GM20000 (cell line): ENCODE data around the gene DDT.

Source experiments
- DNase-seq: peaks from one replicate; pipeline ENCODE4 v3.0.0; 2012; ENCODE audit warnings: low spot score
- CTCF ChIP-seq: IDR thresholded peaks from 2 replicates; pipeline ENCODE4 v1.5.1; 2012; ENCODE audit warnings: mild to moderate bottlenecking, control low read depth; ENCODE audit errors: extremely low read depth, missing control alignments

Gene DDT

GRCh38 chr22:24008381-24009226 lies 34.4 kb upstream of the DDT start:
- peak; percentile 3 for DNase-seq
- TF ChIP-seq CTCF: no peak

GRCh38 chr22:24008022-24008283 lies 33.7 kb upstream of the DDT start:
- DNase-seq: peak; percentile 6
- TF ChIP-seq CTCF: no peak

GRCh38 chr22:24007253-24008021 lies 33.2 kb upstream of the DDT start:
- peak; percentile 6 for DNase-seq
- TF ChIP-seq CTCF: no peak

- peak; percentile 5 for DNase-seq
Observed at GRCh38 chr22:24006914-24007214, 32.6 kb upstream of the DDT start.

GRCh38 chr22:24006207-24006913 lies 32.1 kb upstream of the DDT start:
- DNase-seq: peak; percentile 6
- no peak for TF ChIP-seq CTCF

More at GRCh38 chr22:24006914-24007214, 32.6 kb upstream of the DDT start:
- no peak for TF ChIP-seq CTCF

GRCh38 chr22:24005201-24005600 lies 31.0 kb upstream of the DDT start, which contains the start of gene GSTT4:
Gene GSTT4, minus strand, starts transcription at chr22:24005453. Its CDS starts 97 bp downstream, at chr22:24005356.
- TF ChIP-seq CTCF: no peak
- DNase-seq: peak; percentile 11

- DNase-seq: peak; percentile 4
- TF ChIP-seq CTCF: no peak
Observed at GRCh38 chr22:24003887-24004286, 29.6 kb upstream of the DDT start.
